Measurements from ENCODE around the gene SPATA16. TPM values are rescaled to one million over a fixed set of nuclear protein-coding genes. Genes with fewer than 3 reads are reported as not detected.

The SPATA16 gene
- total and polyA plus RNA-seq, 7 donors, result not detected

DNA sequence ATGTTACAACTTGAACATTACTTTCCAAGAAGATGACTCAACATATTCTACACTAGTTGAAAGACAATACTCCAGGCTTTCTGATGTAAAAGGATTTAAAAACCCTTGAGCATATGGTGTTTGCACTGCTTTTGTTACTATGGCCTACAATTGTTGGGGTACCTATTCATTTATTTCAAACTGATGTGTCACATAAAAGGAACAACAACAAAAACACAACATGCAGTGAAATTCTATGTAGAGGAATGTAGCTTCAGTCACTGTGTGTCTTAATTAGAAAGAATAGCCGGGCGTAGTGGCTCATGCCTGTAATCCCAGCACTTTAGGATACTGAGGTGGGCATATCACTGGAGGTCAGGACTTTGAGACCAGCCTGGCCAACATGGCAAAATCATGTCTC is 1.6 kb downstream of the SPATA16 start:
- no peak for DNase-seq
- Histone ChIP-seq H3K36me3 (ENCODE audit: insufficient read depth in 1 of 2, low read depth in 1 of 2) (no peaks in the 10 kb centered on the region), H3K9me3 (no peaks in the 10 kb centered on the region), H3K4me3 (no peak overlapping the region), H3K4me1 (no peaks in the 10 kb centered on the region), H3K27ac (no peak overlapping the region), H3K27me3 (ENCODE audit: insufficient read depth in 3 of 3, low read length in 2 of 3) (no peaks in the 10 kb centered on the region)
- WGBS, 3 donors, result 87 to 97% (median 89%) methylated on average over 2 of the region's 2 CpGs
- TF ChIP-seq, protein P1, sequence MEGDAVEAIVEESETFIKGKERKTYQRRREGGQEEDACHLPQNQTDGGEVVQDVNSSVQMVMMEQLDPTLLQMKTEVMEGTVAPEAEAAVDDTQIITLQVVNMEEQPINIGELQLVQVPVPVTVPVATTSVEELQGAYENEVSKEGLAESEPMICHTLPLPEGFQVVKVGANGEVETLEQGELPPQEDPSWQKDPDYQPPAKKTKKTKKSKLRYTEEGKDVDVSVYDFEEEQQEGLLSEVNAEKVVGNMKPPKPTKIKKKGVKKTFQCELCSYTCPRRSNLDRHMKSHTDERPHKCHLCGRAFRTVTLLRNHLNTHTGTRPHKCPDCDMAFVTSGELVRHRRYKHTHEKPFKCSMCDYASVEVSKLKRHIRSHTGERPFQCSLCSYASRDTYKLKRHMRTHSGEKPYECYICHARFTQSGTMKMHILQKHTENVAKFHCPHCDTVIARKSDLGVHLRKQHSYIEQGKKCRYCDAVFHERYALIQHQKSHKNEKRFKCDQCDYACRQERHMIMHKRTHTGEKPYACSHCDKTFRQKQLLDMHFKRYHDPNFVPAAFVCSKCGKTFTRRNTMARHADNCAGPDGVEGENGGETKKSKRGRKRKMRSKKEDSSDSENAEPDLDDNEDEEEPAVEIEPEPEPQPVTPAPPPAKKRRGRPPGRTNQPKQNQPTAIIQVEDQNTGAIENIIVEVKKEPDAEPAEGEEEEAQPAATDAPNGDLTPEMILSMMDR (IDR thresholded peaks at IDR 0.05), result no peak
- intact Hi-C loops (cut with DNase I), result no loop called here
- no peak for ATAC-seq

DNA sequence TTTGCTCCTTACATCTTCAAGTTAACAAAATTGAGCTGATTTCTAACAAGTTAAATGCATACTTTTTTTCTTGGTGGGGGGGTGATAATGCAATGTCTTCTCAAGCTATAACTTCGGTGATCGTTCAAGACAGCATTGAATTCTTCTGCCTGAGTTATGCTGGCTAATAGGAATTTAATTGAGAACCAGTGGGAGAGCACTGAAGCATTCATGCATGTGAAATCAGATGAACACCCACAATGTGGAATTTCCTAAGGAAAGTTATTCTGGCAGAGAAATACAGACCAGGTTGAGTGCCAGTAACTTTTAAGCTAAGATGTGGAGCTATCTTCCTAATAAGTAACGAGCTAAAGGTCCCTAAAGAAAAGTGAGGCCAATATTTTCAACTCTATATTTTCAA is 3.0 kb downstream of the SPATA16 start:
- no peaks in the 10 kb centered on the region for H3K9me3 ChIP-seq

DNA sequence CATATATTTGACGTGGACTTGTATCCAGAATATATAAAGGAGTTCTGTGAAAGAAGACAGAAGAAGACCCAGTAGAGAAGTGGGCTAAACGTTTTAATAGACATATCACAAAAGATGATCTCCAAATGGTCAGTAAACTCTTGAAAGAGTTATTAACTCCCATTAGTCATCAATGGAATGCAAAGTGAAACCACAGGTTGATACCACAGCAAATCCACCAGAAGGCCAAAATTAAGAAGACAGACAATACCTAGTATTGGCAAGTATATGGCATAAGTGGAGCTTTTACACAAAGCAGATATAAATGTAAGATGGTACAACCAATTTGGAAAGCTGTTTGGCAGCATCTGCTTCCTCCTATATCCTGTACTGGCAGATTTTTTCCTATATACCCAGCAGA is 6.0 kb downstream of the SPATA16 start:
- Histone ChIP-seq H3K36me3 (ENCODE audit: insufficient read depth in 1 of 2, low read depth in 1 of 2) (no peaks in the 10 kb centered on the region), H3K4me1 (no peaks in the 10 kb centered on the region), H3K4me3 (no peak overlapping the region), H3K9me3 (no peaks in the 10 kb centered on the region), H3K27ac (no peak overlapping the region), H3K27me3 (ENCODE audit: insufficient read depth in 3 of 3, low read length in 2 of 3) (no peaks in the 10 kb centered on the region)
- ATAC-seq (no peak), DNase-seq (no peak)
- intact Hi-C loops (cut with DNase I), result no loop called here
- TF ChIP-seq, protein P1 (IDR thresholded peaks at IDR 0.05), result no peak
- WGBS, 3 donors, result 21 to 29% (median 25%) methylated on average over 2 of the region's 2 CpGs

More for the DNA sequence above, 3.0 kb downstream of the SPATA16 start:
- H3K27ac ChIP-seq, result no peak overlapping the region
- no peaks in the 10 kb centered on the region for H3K36me3 ChIP-seq (ENCODE audit: insufficient read depth in 1 of 2, low read depth in 1 of 2)
- DNase-seq, result no peak
- TF ChIP-seq, protein P1 (IDR thresholded peaks at IDR 0.05), result no peak
- no peak overlapping the region for H3K4me3 ChIP-seq
- H3K4me1 ChIP-seq, result no peaks in the 10 kb centered on the region
- no peak for ATAC-seq
- intact Hi-C loops (cut with DNase I), result no loop called here
- no peaks in the 10 kb centered on the region for H3K27me3 ChIP-seq (ENCODE audit: insufficient read depth in 3 of 3, low read length in 2 of 3)
- 68 to 70% (median 70%) methylated on average over 3 of the region's 3 CpGs for WGBS, 3 donors

DNA sequence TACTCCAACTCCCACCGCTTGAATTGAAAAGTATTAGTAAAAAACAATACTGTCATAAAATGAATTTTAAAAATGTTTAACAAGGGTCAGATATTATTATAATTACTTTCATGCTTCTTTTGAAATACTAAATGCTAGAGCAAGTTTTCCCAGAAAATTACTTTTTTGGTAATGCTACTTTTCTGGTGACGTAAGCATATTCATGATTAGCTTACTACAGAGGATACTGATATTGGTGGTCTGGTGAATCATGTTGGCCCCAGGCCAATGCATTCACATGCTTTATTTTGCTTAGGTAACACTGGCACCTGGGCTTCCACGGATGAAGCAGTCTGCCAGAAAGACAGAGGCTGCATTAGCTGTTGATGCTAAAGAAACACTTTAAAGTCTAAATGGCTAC is 12.4 kb downstream of the SPATA16 start:
- intact Hi-C loops (cut with DNase I), result no loop called here
- no peaks in the 10 kb centered on the region for H3K36me3 ChIP-seq (ENCODE audit: insufficient read depth in 1 of 2, low read depth in 1 of 2)
- no peaks in the 10 kb centered on the region for H3K4me1 ChIP-seq
- H3K9me3 ChIP-seq, result no peaks in the 10 kb centered on the region
- WGBS, 3 donors, result 82 to 85% (median 84%) methylated on average over 3 of the region's 3 CpGs
- no peaks in the 10 kb centered on the region for H3K27me3 ChIP-seq (ENCODE audit: insufficient read depth in 3 of 3, low read length in 2 of 3)
- TF ChIP-seq, protein P1 (IDR thresholded peaks at IDR 0.05), result no peak
- DNase-seq, result no peak
- H3K4me3 ChIP-seq, result no peak overlapping the region
- no peak overlapping the region for H3K27ac ChIP-seq
- no peak for ATAC-seq

DNA sequence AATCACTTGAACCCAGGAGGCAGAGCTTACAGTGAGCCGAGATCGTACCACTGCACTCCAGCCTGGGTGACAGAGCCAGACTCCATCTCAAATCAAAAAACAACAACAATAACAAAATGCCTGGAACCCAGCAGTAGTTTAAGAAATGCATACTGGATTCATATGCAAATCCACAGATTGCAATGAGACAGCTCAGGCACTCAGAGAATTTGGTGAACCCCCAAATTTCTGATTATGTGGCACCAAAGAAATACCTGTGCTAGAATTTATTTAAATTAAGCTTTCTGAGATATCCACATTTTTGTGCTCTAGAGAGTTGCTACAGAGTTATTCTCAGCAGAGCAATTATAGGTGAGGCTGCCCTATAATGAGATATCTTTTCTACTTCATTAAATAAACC is 29.7 kb downstream of the SPATA16 start:
- Histone ChIP-seq H3K4me1 (no peaks in the 10 kb centered on the region), H3K27me3 (ENCODE audit: insufficient read depth in 3 of 3, low read length in 2 of 3) (peaks cover 0 to 5% (median 0%) of the 10 kb centered on the region in 3 donors), H3K27ac (no peak overlapping the region), H3K36me3 (ENCODE audit: insufficient read depth in 1 of 2, low read depth in 1 of 2) (no peaks in the 10 kb centered on the region), H3K9me3 (no peaks in the 10 kb centered on the region), H3K4me3 (no peak overlapping the region)
- no peak for ATAC-seq
- no peak for DNase-seq
- TF ChIP-seq, protein P1 (IDR thresholded peaks at IDR 0.05), result no peak
- intact Hi-C loops (cut with DNase I), result no loop called here
- WGBS, 3 donors, result 77 to 95% (median 83%) methylated on average over 2 of the region's 2 CpGs
